HepG2 (cell line): ENCODE results near the gene RARA. TPM values are rescaled to one million over a fixed set of nuclear protein-coding genes. Genes with fewer than 3 reads are reported as not detected.
A peak's percentile ranks its signal among the peaks of the same experiment; 100 is the strongest.

Source experiments
- AHDC1 ChIP-seq: sonication (generic); formaldehyde crosslinking; IDR thresholded peaks from 2 replicates; pipeline ENCODE4 v1.5.1; 2020; ENCODE audit warnings: mild to moderate bottlenecking, missing genetic modification reagents, borderline replicate concordance
- AHR ChIP-seq: IDR thresholded peaks from 2 replicates; pipeline ENCODE4 v1.6.1; 2018; ENCODE audit warnings: missing genetic modification reagents, missing compliant biosample characterization
- CBX5 ChIP-seq: sonication (generic); formaldehyde crosslinking; IDR thresholded peaks from 2 replicates; pipeline ENCODE4 v1.4.0; 2020; ENCODE audit warnings: missing genetic modification reagents, borderline replicate concordance
- CENPBD1 ChIP-seq: sonication (generic); formaldehyde crosslinking; IDR thresholded peaks from 2 replicates; pipeline ENCODE4 v1.8.0; 2022; ENCODE audit warnings: missing genetic modification reagents, low read depth, mild to moderate bottlenecking, borderline replicate concordance
- DDIT3 ChIP-seq: sonication (generic); formaldehyde crosslinking; IDR thresholded peaks from 2 replicates; pipeline ENCODE4 v1.4.0; 2020; ENCODE audit warnings: mild to moderate bottlenecking, missing genetic modification reagents
- GPN1 ChIP-seq: sonication (generic); formaldehyde crosslinking; IDR thresholded peaks from 2 replicates; pipeline ENCODE4 v1.5.1; 2020; ENCODE audit warnings: missing genetic modification reagents, borderline replicate concordance
- PRPF4 ChIP-seq: fragments of 200-400 bp; formaldehyde crosslinking; IDR thresholded peaks from 2 replicates; pipeline ENCODE4 v1.6.1; 2016; ENCODE audit warnings: low read length, low read depth; ENCODE audit not compliant: poor library complexity, severe bottlenecking
- RBM39 ChIP-seq: fragments of 200-400 bp; formaldehyde crosslinking; IDR thresholded peaks from one replicate; pipeline ENCODE4 v1.6.1; 2018; ENCODE audit warnings: antibody characterized with exemption, mild to moderate bottlenecking, low read depth, low read length; ENCODE audit not compliant: poor library complexity, severe bottlenecking
- SKIL ChIP-seq: sonication (generic); formaldehyde crosslinking; IDR thresholded peaks from 2 replicates; pipeline ENCODE4 v1.8.0; 2022; ENCODE audit warnings: missing genetic modification reagents, mild to moderate bottlenecking, moderate library complexity, borderline replicate concordance
- SMYD3 ChIP-seq: sonication (generic); formaldehyde crosslinking; IDR thresholded peaks from 2 replicates; pipeline ENCODE4 v1.8.1; 2023; ENCODE audit warnings: mild to moderate bottlenecking, missing genetic modification reagents
- STAT6 ChIP-seq: sonication (generic); formaldehyde crosslinking; IDR thresholded peaks from 2 replicates; pipeline ENCODE4 v1.4.0; 2020; ENCODE audit warnings: missing genetic modification reagents, mild to moderate bottlenecking, borderline replicate concordance
- TAF1 ChIP-seq: sonication (generic); formaldehyde crosslinking; IDR thresholded peaks from 2 replicates; pipeline ENCODE4 v1.4.0; 2020; ENCODE audit warnings: missing genetic modification reagents
- ZNF484 ChIP-seq: sonication (generic); formaldehyde crosslinking; IDR thresholded peaks from 2 replicates; pipeline ENCODE4 v1.5.1; 2020; ENCODE audit warnings: mild to moderate bottlenecking, low read depth, missing genetic modification reagents, borderline replicate concordance
- ZNF550 ChIP-seq: sonication (generic); formaldehyde crosslinking; IDR thresholded peaks from 2 replicates; pipeline ENCODE4 v1.4.0; 2020; ENCODE audit warnings: mild to moderate bottlenecking, missing genetic modification reagents, borderline replicate concordance
- ZNF709 ChIP-seq: sonication (generic); formaldehyde crosslinking; IDR thresholded peaks from 2 replicates; pipeline ENCODE4 v1.5.0; 2020; ENCODE audit warnings: mild to moderate bottlenecking, missing genetic modification reagents
- polyA plus RNA-seq, 8 experiments: library from polyadenylated mRNA; depleted of rRNA in 3 of 8; stranded (reverse) in 7 of 8; unstranded in 1 of 8; fragments of >200 nt; fragmentation: Illumina TruSeq in 4 of 8; extraction: Trizol in 4 of 8; gene quantifications; 2 replicates each; pipeline versions ENCODE4 v1.2.1 to v1.2.3, GENCODE V29; 2011 to 2016; ENCODE audit warnings: low read depth in 4 of 8, missing spikeins in 1 of 8, mixed read lengths in 1 of 8; ENCODE audit not compliant: insufficient read depth in 1 of 8
- total RNA-seq, 5 experiments: library from RNA; depleted of rRNA; stranded (reverse); fragments of >200 nt; fragmentation: Illumina TruSeq; extraction: Trizol; gene quantifications; 2 replicates each; pipeline ENCODE4 v1.2.3, GENCODE V29; 2016; ENCODE audit warnings: low read depth in 1 of 5

The RARA gene
- total and polyA plus RNA-seq, 2 of the 13 experiments (the other 11 are each of a cell fraction or from before 2014, with no cell fraction given) = 6.4 to 8.6 TPM

- TF ChIP-seq STAT6 (CRISPR knock-in tag) = no peak
- TF ChIP-seq RBM39 = no peak
- TF ChIP-seq TAF1 (CRISPR knock-in tag) = no peak
- no peak for TF ChIP-seq SMYD3 (CRISPR knock-in tag)
- TF ChIP-seq ZNF709 (CRISPR knock-in tag) = 0 out of 2 replicates have a peak, but pooled peaks have one; percentile 16
- 0 out of 2 replicates have a peak, but pooled peaks have one; percentile 44 for TF ChIP-seq ZNF550 (CRISPR knock-in tag)
- TF ChIP-seq CBX5 = peak; percentile 75; the same call in 1 of the 2 replicates
- TF ChIP-seq CENPBD1 = no peak
- no peak for TF ChIP-seq PRPF4
- TF ChIP-seq AHDC1 (CRISPR knock-in tag) = no peak
- TF ChIP-seq GPN1 = no peak
- no peak for TF ChIP-seq DDIT3 (CRISPR knock-in tag)
- no peak for TF ChIP-seq ZNF484
- no peak for TF ChIP-seq SKIL (CRISPR knock-in tag)
- TF ChIP-seq AHR (CRISPR knock-in tag) = 0 out of 2 replicates have a peak, but pooled peaks have one; percentile 69
These were observed 46.3 kb downstream of the RARA start (continued) for GRCh38 chr17:40355123-40355803.
